ENCODE measurements around the gene NECTIN4.

DNA sequence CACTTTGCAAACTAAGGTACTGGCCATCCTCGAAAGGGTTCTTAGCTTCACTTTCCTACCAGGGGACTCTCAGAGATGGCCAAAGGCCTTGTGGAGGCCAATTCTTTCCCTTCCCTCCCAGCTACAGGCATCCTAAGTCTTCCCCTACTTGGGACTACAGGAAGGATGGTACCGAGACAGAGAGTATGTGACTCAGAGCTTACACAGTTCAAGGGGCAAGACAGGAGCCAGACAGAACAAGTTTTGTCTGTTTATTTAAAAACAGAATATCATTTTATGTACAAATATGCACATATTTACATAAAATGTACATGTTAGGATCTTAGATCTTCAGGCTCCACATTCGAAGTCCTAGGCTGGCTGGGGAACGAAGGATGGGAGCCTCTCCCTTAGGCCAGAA is 18.6 kb downstream of the NECTIN4 start:
- TF ChIP-seq, protein P1, sequence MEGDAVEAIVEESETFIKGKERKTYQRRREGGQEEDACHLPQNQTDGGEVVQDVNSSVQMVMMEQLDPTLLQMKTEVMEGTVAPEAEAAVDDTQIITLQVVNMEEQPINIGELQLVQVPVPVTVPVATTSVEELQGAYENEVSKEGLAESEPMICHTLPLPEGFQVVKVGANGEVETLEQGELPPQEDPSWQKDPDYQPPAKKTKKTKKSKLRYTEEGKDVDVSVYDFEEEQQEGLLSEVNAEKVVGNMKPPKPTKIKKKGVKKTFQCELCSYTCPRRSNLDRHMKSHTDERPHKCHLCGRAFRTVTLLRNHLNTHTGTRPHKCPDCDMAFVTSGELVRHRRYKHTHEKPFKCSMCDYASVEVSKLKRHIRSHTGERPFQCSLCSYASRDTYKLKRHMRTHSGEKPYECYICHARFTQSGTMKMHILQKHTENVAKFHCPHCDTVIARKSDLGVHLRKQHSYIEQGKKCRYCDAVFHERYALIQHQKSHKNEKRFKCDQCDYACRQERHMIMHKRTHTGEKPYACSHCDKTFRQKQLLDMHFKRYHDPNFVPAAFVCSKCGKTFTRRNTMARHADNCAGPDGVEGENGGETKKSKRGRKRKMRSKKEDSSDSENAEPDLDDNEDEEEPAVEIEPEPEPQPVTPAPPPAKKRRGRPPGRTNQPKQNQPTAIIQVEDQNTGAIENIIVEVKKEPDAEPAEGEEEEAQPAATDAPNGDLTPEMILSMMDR (IDR thresholded peaks at IDR 0.05), result no peak
- TF ChIP-seq ZFX (IDR thresholded peaks at IDR 0.05; ENCODE audit: borderline replicate concordance), result no peak
